Measurements from ENCODE around the gene TBCC.
A peak's percentile ranks its signal among the peaks of the same experiment; 100 is the strongest.

TBCC gene

GRCh38 chr6:42771741-42772100, 25.8 kb upstream of the TBCC start:
- no peak for DNase-seq (ENCODE audit: low spot score)

- DNase-seq (ENCODE audit: low spot score), result no peak
Measured at GRCh38 chr6:42769836-42770235, 23.9 kb upstream of the TBCC start.

GRCh38 chr6:42769051-42769450, 23.1 kb upstream of the TBCC start:
- no peak for DNase-seq (ENCODE audit: low spot score)

GRCh38 chr6:42766163-42766670, 20.3 kb upstream of the TBCC start:
- peak; percentile 83 for DNase-seq (ENCODE audit: low spot score)

GRCh38 chr6:42764911-42765648, 19.2 kb upstream of the TBCC start:
- no peak for DNase-seq (ENCODE audit: low spot score)

- no peak for DNase-seq (ENCODE audit: low spot score)
Measured at GRCh38 chr6:42762950-42763349, 17.0 kb upstream of the TBCC start.

GRCh38 chr6:42762426-42762859, 16.5 kb upstream of the TBCC start:
- no peak for DNase-seq (ENCODE audit: low spot score)

GRCh38 chr6:42761287-42762067, 15.6 kb upstream of the TBCC start:
- DNase-seq (ENCODE audit: low spot score), result no peak

GRCh38 chr6:42758756-42759430, 13.0 kb upstream of the TBCC start:
- no peak for DNase-seq (ENCODE audit: low spot score)

GRCh38 chr6:42756722-42757121, 10.8 kb upstream of the TBCC start:
- no peak for DNase-seq (ENCODE audit: low spot score)

- DNase-seq (ENCODE audit: low spot score), result no peak
Measured at GRCh38 chr6:42754759-42755158, 8.9 kb upstream of the TBCC start.

GRCh38 chr6:42751055-42751454, 5.2 kb upstream of the TBCC start:
- DNase-seq (ENCODE audit: low spot score), result no peak

- no peak for DNase-seq (ENCODE audit: low spot score)
Measured at GRCh38 chr6:42748203-42748898, 2.4 kb upstream of the TBCC start.

- peak; percentile 93 for DNase-seq (ENCODE audit: low spot score)
Measured at GRCh38 chr6:42746463-42747391, 824 bp upstream of the TBCC start.

GRCh38 chr6:42745083-42745639, 742 bp downstream of the TBCC start:
- peak; percentile 36 for DNase-seq (ENCODE audit: low spot score)

GRCh38 chr6:42744351-42744893, 1.5 kb downstream of the TBCC start:
- peak; percentile 20 for DNase-seq (ENCODE audit: low spot score)

- peak; percentile 60 for DNase-seq (ENCODE audit: low spot score)
Measured at GRCh38 chr6:42742116-42742894, 3.6 kb downstream of the TBCC start.

GRCh38 chr6:42740725-42741124, 5.2 kb downstream of the TBCC start:
- no peak for DNase-seq (ENCODE audit: low spot score)

- peak; percentile 81 for DNase-seq (ENCODE audit: low spot score)
Measured at GRCh38 chr6:42735976-42736375, 9.9 kb downstream of the TBCC start.

All from kidney tubule cell (primary cell).